Stimulated activated CD4-positive, alpha-beta T cell treated with anti-CD3 and anti-CD28 coated beads, Interleukin-2, amount 100 ng/mL, for 48 hours (primary cell): Measurements from ENCODE around the gene TBCK.

Source experiments
- DNase-seq, 2 donors: peaks; one replicate each; pipeline ENCODE4 v3.0.0-alpha.2; 2020

TBCK gene

DNA sequence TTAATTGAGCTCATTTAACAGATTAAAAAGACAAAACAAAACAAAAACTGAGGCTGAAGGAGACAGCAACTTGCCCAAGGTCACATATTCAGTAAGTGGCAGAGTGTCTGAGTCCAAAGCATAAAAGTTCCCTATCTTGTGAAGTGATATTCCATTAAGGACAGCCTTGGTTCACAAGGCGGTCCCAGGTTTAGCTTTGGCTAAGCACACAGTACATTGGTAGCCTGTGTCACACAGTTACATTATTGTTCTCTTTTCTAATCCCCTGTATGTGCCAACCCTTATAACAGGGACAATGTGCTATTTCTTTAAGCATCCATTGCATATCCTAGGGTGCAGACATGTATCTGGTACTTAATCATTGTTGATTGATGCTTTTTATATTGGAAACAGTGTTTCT lies 280.8 kb downstream of the TBCK start:
- no peak for DNase-seq

DNA sequence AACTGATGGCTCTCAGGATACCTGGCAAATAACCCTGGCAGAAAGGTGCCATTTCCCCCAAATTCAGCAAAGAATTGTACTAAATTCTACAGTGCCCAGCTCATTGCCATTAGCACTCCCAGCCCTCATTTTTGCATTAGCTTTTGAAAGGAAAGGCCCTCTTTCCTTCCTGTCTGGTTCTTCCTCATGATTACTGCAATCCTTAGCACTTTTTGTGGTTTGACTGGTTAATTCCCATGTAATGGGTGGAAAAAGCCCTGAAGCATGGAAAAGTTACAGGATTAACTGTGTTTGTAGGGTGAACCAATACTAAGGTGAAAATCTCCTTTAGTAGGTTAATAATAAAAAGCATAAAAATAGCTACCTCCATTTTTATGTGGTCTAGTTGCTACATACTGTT lies 281.3 kb downstream of the TBCK start:
- DNase-seq, result no peak

DNA sequence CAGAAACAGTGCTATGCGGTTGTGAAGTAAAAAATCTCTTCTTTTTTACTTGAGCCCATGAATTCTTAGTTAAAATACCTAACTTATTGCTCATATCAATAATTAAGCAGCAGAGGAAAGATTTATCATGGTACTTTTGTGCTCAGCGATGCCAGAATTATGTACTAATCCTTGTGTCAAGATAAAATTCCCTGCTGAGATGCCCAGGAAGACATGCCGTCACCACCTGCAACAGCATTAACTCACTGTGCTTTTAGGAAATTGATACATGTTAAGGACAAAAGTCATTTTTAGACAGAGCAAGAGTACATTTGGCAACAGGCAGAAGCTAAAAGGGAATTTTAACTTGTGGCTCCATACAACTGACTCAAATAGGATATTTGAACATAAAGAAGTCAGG lies 281.8 kb downstream of the TBCK start:
- DNase-seq, result no peak

DNA sequence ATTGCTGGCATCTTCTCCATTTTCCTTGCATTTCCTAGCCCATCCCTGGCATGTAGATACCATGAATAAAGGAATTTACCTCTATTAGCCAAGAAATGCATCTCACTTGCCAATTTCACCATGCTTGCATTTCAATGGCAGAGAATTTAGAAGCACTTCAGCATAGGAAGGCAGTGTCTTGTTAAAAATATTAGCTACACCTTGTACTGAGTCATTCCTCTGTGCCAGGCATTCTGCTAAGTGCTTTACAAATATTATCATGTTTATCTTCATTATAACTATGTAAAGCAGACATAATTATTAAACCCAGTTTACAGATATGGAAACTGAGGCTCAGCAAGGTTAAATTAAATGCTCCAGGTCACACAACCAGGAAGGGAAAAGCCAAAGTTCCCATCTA lies 282.5 kb downstream of the TBCK start:
- no peak for DNase-seq

DNA sequence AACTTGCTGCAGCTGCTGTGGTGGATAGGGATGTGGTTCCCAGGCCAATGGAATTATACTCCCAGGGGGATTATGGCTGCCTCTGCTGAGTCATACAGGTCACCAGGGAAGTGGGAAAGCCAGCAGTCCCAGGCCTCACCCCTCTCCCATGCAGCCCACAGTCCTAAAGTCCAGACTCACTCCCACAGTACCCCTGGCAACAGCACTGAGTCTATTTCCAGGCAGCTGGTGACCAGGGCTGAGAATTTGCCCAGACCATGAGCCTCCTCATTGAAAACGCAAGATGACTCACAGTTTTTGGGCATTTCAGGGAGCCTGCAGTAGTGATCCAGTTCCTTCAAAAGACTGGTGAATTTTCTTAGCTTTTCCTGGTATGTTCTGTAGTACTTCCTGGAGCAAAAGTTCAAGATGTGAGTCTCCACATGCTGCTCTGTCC lies 283.1 kb downstream of the TBCK start:
- DNase-seq, result no peak

DNA sequence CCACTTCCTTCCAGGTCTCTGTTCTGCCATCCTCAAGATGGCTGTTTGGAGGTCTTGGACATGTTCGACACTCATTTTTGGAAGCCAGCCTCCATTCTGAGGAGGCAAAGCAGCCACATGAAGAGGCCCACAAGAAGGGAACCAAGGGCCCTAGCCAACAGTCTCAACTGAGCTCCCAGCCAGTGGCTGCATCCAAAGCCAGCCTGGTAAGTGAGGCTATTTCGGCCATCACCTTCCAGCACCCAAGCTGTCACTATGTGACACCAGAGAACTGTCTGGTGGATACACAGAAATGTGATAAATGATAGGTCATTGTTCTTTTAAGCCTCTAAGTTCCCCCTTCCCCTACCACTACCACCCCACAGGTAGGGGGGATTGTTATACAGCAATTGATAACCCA lies 293.6 kb downstream of the TBCK start:
- DNase-seq, result no peak

DNA sequence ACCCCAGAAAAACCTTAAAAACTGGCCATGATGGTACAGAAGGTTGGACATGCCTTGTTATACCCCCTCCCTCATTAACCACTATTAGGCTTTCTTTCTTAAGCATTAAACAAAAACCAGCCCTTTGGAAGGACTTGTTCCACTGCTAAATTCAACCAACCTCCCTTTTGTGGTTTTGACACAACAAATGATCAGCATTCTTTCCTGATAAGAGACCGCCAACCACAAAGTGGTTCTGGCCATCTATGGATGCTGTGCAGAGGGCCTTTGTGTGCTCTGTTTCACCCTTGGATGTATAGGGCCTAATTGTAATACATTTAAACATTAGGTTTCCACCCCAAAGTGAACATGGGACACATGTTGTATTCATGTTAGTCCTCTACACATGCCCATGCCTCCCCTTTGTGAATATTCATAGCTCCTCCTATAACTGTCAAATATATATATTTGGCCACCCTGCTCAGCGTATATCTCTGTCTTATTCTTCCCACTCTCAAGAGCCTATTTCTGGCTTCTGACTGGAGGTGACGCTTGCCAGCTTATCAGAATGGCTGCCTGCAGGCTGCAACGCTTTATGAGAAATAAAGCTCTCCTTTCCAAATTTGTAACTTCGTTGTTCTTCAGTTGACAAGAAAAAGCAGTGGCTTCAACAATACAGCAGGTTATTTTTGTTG lies 294.1 kb downstream of the TBCK start:
- DNase-seq, result no peak

DNA sequence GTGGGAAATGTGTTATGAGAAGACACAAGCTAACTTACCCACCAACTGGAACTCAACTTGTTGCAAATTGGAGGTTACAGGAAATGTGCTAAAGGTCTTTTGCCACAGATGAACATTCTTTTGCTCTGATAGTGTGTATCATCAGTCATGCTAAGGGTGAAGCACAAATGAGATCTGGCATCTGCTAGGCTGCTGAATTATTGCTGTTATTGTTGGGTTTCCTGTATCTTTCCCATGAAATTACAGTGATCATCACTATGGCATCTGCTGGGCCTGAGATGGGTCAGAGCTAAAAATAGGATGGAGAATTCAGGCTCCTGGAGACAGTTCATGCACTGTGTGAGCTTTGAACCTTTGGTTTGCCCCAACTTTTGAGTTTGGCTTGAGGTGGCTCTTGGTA lies 296.2 kb downstream of the TBCK start:
- DNase-seq, result no peak

DNA sequence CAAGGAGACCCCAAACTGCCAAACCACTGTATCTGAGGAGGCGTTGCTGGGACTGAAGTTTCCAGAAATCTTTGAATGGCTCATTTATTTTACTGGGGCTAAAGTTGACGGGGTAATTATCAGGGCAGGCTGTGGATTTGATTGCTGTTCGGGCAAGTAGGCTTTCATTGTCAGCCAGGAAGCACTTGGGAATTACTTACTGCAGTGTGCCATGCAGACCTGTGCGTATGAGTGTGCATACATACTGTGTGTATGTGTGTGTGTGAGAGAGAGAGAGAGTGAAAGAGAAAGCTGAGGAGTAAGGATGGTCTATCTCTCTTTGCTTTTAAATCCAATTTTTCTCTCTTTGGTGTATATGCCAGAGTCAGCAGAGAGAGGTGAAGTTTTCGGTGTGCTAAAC lies 298.0 kb downstream of the TBCK start:
- no peak for DNase-seq

DNA sequence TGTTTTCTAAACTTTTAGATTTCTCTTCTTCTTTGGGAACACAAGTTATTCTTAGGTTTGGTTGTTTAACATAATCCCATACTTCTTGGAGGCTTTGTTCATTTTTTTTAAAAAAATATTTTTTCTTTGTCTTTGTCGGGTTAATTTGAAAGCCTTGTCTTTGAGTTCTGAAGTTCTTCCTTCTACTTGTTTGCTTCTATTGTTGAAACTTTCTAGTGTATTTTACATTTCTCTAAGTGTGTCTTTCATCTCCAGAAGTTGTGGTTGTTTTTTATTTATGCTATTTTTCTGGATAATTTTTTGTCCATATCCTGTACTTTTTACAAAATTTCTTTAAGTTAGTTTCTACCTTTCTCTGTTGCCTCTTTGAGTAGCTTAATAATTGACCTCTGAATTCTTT lies 304.6 kb downstream of the TBCK start:
- DNase-seq, result no peak

DNA sequence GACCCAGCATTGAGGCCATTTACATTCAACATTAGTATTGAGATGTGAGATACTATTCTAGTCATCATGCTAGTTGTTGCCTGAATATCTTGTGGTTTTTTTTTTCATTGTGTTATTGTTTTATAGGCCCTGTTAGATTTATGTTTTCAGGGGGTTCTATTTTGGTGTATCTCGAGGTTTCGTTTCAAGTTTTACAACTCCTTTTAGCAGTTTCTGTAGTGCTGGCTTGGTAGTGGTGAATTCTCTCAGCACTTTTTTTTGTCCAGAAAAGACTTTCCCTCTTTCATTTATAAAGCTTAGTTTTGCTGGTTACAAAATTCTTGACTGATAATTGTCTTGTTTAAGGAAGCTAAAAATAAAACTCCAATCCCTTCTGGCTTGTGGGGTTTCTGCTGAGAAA lies 305.2 kb downstream of the TBCK start:
- DNase-seq, result no peak

DNA sequence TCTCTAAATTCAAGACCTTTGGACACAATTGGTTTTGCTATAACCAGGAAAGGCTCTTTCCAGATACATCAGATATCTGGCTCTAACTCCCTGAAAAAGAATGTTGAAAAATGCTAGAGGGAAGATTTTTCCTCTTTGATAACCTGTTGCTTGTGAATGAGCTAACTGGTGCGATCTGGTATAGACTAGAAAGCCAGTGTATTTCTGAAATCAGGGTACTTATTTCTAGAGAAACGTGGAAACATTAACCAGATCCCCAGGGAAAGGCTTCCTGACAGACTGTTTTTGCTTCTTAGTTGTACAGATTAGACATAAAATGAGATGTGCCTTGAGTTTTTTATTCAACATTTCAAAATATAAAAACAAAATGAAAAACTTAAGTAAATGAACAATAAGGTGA lies 313.0 kb downstream of the TBCK start:
- no peak for DNase-seq

DNA sequence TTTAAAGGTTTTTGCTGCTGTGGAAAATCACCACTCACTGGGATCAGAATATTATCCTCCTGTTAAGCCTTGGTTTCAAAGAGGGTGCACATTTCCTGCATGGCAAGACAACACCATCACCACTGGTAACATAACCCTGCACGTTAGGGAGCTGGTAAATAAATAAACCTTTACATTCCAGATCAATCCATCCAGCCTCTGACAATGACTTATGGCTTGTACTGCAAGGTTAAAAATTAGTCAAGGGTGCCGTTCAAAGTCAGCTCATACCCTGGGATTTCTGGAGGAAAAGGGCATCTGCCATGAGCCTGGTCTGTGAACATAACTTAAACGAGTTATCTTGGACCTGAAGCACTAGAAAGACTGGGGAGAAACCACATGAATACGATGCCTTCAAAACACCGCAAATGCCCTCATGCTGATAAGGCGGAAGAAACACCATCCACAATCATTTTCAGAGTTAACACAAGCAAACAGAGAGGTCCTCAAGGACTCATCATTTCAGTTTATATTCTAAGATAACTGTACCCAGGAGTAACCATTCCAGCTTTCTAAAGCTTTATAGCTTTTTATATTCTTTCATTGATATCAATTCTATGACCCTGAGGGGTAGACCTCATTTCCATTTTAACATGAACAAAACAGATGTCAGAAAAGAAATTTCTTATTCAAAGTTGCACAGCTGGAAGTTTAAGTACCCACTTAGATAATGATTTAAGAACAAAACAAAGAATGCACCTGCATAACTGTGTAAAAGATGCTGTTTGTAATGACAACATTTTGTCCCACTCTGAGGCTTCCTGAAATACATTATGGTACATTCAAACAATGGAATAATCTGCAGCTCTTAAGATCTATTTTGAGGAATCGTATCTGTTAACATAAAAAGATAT lies 317.6 kb downstream of the TBCK start:
- DNase-seq, result no peak

DNA sequence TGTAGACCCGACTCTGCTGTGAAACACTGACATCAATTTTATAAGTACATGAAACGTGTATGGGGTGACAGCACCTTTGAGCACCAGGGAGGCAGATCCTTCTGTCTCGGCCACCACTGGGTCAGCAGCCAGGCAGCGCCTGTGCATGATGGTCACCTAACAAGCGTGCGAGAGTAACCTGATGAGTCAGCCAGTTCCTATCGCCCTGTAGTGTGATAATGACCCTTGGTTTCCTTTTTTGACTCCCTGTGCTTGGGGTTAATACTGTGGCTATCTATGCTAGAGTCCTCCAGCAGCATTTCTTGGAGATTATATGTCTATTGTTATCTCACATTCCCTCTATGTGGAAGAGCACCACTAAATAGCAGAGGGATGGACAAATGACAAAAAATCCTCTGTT lies 319.2 kb downstream of the TBCK start:
- no peak for DNase-seq

DNA sequence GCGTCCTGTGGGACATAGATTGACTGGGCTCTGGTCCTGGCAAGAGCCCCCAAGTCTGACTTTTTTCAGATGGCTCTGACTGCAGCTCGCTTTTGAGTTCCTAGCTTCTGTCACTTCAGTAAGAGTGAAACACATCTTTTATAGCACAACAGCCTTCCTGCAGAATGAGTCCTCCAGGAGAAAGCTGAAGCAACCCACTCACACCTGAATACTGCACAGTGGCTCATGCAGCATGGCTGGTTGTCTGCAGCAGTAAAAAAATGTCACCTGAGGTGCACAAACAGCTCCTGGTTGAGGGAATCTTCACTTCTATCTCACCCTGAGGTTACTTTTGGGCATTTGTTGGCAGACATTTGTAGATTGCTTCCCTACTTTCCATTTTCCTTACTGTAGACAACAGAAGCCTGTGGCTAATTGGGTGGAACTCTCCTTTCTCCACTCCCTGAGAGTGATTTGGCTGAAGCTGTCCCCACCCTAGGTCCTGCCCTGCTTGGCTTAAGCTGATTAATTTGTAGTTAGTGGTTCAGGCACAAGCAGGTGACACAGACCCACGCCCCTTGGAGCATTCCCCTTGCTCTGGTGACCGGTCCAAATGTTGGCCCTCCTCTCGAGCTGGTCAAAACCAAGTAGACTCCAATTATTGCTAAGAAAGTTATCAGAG lies 321.0 kb downstream of the TBCK start:
- DNase-seq, result no peak

DNA sequence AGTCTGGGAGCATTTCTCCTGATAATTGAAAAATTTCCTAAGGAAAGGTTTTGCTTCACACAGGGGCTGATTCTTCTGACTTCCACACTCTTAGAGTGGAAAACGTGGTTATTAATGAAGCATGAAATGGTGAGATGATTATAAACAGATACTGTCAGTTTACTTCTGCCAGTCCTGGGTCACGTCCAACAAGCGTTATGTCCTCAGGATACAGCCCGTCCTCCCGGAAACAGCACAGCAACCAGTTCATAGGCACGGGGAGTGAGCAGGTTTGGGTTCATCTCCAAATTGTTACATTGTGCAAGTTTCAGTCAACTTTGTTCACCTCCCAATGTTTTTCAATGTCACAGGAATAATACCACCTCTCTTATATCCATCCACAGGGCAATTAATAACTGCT lies 321.9 kb downstream of the TBCK start:
- no peak for DNase-seq

DNA sequence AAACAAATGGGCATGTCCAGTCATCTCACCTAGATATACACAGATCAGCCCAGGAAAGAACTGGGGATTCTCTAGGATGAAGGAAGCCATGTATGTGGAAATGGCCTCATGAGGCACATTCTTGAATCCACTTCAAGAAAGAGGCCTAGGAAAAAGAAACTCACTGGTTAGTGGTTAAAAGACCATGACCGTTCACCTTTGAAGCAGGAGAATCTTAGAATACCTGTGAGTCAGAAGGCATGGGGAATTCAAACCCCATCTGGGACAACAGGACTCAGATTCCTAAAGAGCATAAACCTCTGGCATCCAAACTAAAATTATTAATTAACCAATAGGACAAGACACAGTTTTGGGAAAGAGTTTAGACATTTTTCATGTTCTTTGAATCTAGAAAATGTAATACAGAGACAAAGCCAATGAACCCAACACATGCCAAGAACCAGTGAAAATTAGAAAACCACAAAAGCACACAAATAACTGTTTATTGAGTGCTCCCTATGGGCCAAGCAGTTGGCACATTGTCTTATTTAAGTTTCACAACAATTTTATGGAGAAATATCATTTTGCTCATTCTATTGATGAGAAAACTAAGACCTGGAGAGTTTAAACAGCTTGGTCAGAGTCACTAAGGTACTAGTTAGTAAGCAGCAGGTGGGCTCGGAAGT lies 323.2 kb downstream of the TBCK start:
- DNase-seq, result no peak

DNA sequence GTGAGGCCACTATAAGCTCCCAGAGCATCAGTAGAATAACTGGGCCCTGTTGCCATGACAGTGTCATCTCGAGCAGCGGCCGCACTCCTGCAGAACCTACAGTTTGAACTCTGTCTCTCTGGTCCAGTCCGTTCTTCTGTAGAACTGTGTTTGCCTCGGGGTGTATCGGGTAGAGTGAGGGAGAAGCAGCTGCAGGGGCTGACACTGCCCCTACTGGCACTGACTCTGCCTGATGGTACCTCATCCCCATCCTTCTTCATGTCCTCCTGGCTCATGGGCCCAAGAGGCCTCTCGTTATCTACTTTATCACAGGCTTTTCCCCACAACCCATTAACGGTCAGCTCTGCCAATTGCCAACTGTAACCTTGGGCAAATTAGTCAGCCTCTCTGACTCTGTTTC lies 324.3 kb downstream of the TBCK start:
- no peak for DNase-seq
